Mesenchymal stem cell (in vitro differentiated cells and primary cell): ENCODE data around the gene SLC9B1.

Experiments
- DNase-seq: peaks from one replicate; pipeline ENCODE4 v3.0.0-alpha.2; 2013
- H2AFZ ChIP-seq: one replicate; pipeline ENCODE4 v1.6.1; 2013; ENCODE audit warnings: low read depth, mild to moderate bottlenecking, control low read depth, inconsistent platforms, low read length, moderate library complexity
- H2AK5ac ChIP-seq: 2 replicates; pipeline ENCODE4 v1.6.1; 2013; ENCODE audit warnings: low read length, moderate library complexity, mild to moderate bottlenecking, inconsistent platforms; ENCODE audit not compliant: severe bottlenecking
- H2BK120ac ChIP-seq: one replicate; pipeline ENCODE4 v1.6.1; 2013; ENCODE audit warnings: low read depth, mild to moderate bottlenecking, inconsistent platforms, low read length, moderate library complexity
- H2BK12ac ChIP-seq, 2 experiments: one replicate each; pipeline ENCODE4 v1.6.1; 2013; ENCODE audit warnings: inconsistent platforms in 2 of 2, low read length in 2 of 2, mild to moderate bottlenecking in 2 of 2, moderate library complexity in 2 of 2, control low read depth in 1 of 2
- H2BK15ac ChIP-seq: one replicate; pipeline ENCODE4 v1.6.1; 2013; ENCODE audit warnings: mild to moderate bottlenecking, low read depth, inconsistent platforms; ENCODE audit not compliant: poor library complexity, severe bottlenecking
- H2BK5ac ChIP-seq: 2 replicates; pipeline ENCODE4 v1.6.1; 2013; ENCODE audit warnings: low read depth, mild to moderate bottlenecking, low read length, control low read depth, inconsistent platforms; ENCODE audit not compliant: poor library complexity, severe bottlenecking
- H3K14ac ChIP-seq, 2 experiments: one replicate each; pipeline ENCODE4 v1.6.1; 2013; ENCODE audit warnings: inconsistent platforms in 2 of 2, low read length in 2 of 2, control low read depth in 1 of 2, mild to moderate bottlenecking in 1 of 2, moderate library complexity in 1 of 2
- H3K18ac ChIP-seq, 2 experiments: one replicate each; pipeline ENCODE4 v1.6.1; 2013; ENCODE audit warnings: inconsistent platforms in 2 of 2, low read length in 2 of 2, control low read depth in 1 of 2, low read depth in 1 of 2, mild to moderate bottlenecking in 1 of 2
- H3K23ac ChIP-seq, 2 experiments: one replicate each; pipeline ENCODE4 v1.6.1; 2013; ENCODE audit warnings: inconsistent platforms in 2 of 2, low read length in 2 of 2, mild to moderate bottlenecking in 2 of 2, moderate library complexity in 2 of 2, control low read depth in 1 of 2
- H3K27ac ChIP-seq: 2 replicates; pipeline ENCODE4 v1.5.1; 2013; ENCODE audit warnings: mild to moderate bottlenecking, moderate library complexity, low read length, control low read depth, inconsistent platforms; ENCODE audit not compliant: poor library complexity, severe bottlenecking
- H3K27me3 ChIP-seq, 2 experiments: 2 replicates each; pipeline versions ENCODE4 v1.6.1 to v1.7.0; 2013; ENCODE audit warnings: low read length in 2 of 2, mild to moderate bottlenecking in 2 of 2, moderate library complexity in 2 of 2, control low read depth in 1 of 2, inconsistent platforms in 1 of 2; ENCODE audit not compliant: control insufficient read depth in 1 of 2, insufficient read depth in 1 of 2
- H3K36me3 ChIP-seq, 2 experiments: 2 replicates each; pipeline versions ENCODE4 v1.6.1 to v1.7.0; 2013; ENCODE audit warnings: low read length in 2 of 2, control low read depth in 1 of 2, inconsistent platforms in 1 of 2, low read depth in 1 of 2, mild to moderate bottlenecking in 1 of 2; ENCODE audit not compliant: insufficient read depth in 2 of 2, control insufficient read depth in 1 of 2
- H3K4ac ChIP-seq, 2 experiments: one replicate each; pipeline ENCODE4 v1.6.1; 2013; ENCODE audit warnings: inconsistent platforms in 2 of 2, low read length in 2 of 2, mild to moderate bottlenecking in 2 of 2, moderate library complexity in 2 of 2, control low read depth in 1 of 2, low read depth in 1 of 2
- H3K4me1 ChIP-seq: 2 replicates; pipeline ENCODE4 v1.6.1; 2013; ENCODE audit warnings: low read depth, low read length, control low read depth; ENCODE audit not compliant: control insufficient read depth, insufficient read depth
- H3K4me2 ChIP-seq: 2 replicates; pipeline ENCODE4 v1.6.1; 2013; ENCODE audit warnings: low read length, mild to moderate bottlenecking, inconsistent platforms; ENCODE audit not compliant: poor library complexity, severe bottlenecking
- H3K4me3 ChIP-seq, 2 experiments: 2 replicates each; pipeline versions ENCODE4 v1.5.1 to v1.7.0; 2013; ENCODE audit warnings: low read length in 2 of 2, mild to moderate bottlenecking in 2 of 2, control low read depth in 1 of 2, low read depth in 1 of 2; ENCODE audit not compliant: insufficient read depth in 1 of 2
- H3K79me1 ChIP-seq: replicated peaks from 2 replicates; pipeline ENCODE4 v1.6.1; 2013; ENCODE audit warnings: mild to moderate bottlenecking, control low read depth, low read length, inconsistent platforms; ENCODE audit not compliant: poor library complexity, severe bottlenecking
- H3K9ac ChIP-seq: 2 replicates; pipeline ENCODE4 v1.7.0; 2013; ENCODE audit warnings: mild to moderate bottlenecking, low read length, moderate library complexity
- H3K9me3 ChIP-seq: 2 replicates; pipeline ENCODE4 v1.7.0; 2013; ENCODE audit warnings: mild to moderate bottlenecking, low read length; ENCODE audit not compliant: control insufficient read depth
- H4K8ac ChIP-seq: one replicate; pipeline ENCODE4 v1.6.1; 2013; ENCODE audit warnings: inconsistent platforms, mild to moderate bottlenecking, low read length, moderate library complexity
- H4K91ac ChIP-seq: one replicate; pipeline ENCODE4 v1.6.1; 2013; ENCODE audit warnings: mild to moderate bottlenecking, low read length, inconsistent platforms
- WGBS: methylation state at CpG from one replicate; pipeline ENCODE4 v1.1.7; 2013; ENCODE audit warnings: mixed read lengths; 5-methylcytosine and 5-hydroxymethylcytosine counted together

SLC9B1 gene

GRCh38 chr4:103011378-103012025 lies 8.0 kb downstream of the SLC9B1 start:
- peak; percentile 4 for DNase-seq
- Histone ChIP-seq H3K36me3 (no peaks in the 10 kb centered on the region), H3K4me3 (peak overlapping the region in 1 of 2 experiments; percentile 23), H2BK12ac (no peak overlapping the region), H3K23ac (no peak overlapping the region), H2BK120ac (no peak overlapping the region), H3K79me1 (no peaks in the 10 kb centered on the region), H2BK15ac (no peak overlapping the region), H2AK5ac (no peak overlapping the region), H2AFZ (no peak overlapping the region), H3K27me3 (no peaks in the 10 kb centered on the region), H3K4me1 (peaks cover 3% of the 10 kb centered on the region), H2BK5ac (no peak overlapping the region), H3K9me3 (no peaks in the 10 kb centered on the region), H4K91ac (no peak overlapping the region), H3K9ac (peak overlapping the region; percentile 17), H4K8ac (no peak overlapping the region), H3K4me2 (no peak overlapping the region), H3K27ac (no peak overlapping the region), H3K4ac (no peak overlapping the region), H3K14ac (no peak overlapping the region), H3K18ac (no peak overlapping the region)
- WGBS: 84% methylated on average over 4 of the region's 4 CpGs

- Histone ChIP-seq H4K8ac (no peak overlapping the region), H2BK12ac (no peak overlapping the region), H3K9me3 (no peaks in the 10 kb centered on the region), H3K4ac (no peak overlapping the region), H3K23ac (no peak overlapping the region), H2BK120ac (no peak overlapping the region), H3K18ac (no peak overlapping the region), H3K9ac (no peak overlapping the region), H3K36me3 (no peaks in the 10 kb centered on the region), H4K91ac (no peak overlapping the region), H3K79me1 (no peaks in the 10 kb centered on the region), H3K4me1 (peaks cover 3% of the 10 kb centered on the region), H3K4me3 (no peak overlapping the region), H2BK15ac (no peak overlapping the region), H3K14ac (no peak overlapping the region), H2AFZ (no peak overlapping the region), H3K27me3 (no peaks in the 10 kb centered on the region), H3K4me2 (no peak overlapping the region), H3K27ac (no peak overlapping the region), H2AK5ac (no peak overlapping the region), H2BK5ac (no peak overlapping the region)
- DNase-seq: no peak
- 100% methylated on average over 1 of the region's 1 CpG for WGBS
Observed at GRCh38 chr4:103010804-103011203, 8.7 kb downstream of the SLC9B1 start.

- Histone ChIP-seq H2BK12ac (no peak overlapping the region), H3K79me1 (no peaks in the 10 kb centered on the region), H4K91ac (no peak overlapping the region), H2BK120ac (no peak overlapping the region), H3K27me3 (no peaks in the 10 kb centered on the region), H3K4ac (no peak overlapping the region), H4K8ac (no peak overlapping the region), H2AFZ (no peak overlapping the region), H3K18ac (no peak overlapping the region), H3K4me2 (no peak overlapping the region), H3K9ac (no peak overlapping the region), H3K23ac (no peak overlapping the region), H2BK5ac (no peak overlapping the region), H3K14ac (no peak overlapping the region), H2AK5ac (no peak overlapping the region), H3K27ac (no peak overlapping the region), H3K36me3 (no peaks in the 10 kb centered on the region), H3K4me1 (peaks cover 3% of the 10 kb centered on the region), H3K9me3 (no peaks in the 10 kb centered on the region), H3K4me3 (no peak overlapping the region), H2BK15ac (no peak overlapping the region)
- WGBS: 81% methylated on average over 14 of the region's 15 CpGs
- peak; percentile 78 for DNase-seq
Observed at GRCh38 chr4:103008875-103009729, 10.4 kb downstream of the SLC9B1 start.

- WGBS: 81% methylated on average over 1 of the region's 2 CpGs
- Histone ChIP-seq H2BK12ac (no peak overlapping the region), H2BK5ac (no peak overlapping the region), H3K4me1 (no peaks in the 10 kb centered on the region), H3K4me2 (no peak overlapping the region), H4K8ac (no peak overlapping the region), H3K4ac (no peak overlapping the region), H3K79me1 (no peaks in the 10 kb centered on the region), H3K9ac (no peak overlapping the region), H3K23ac (no peak overlapping the region), H3K4me3 (no peak overlapping the region), H3K36me3 (no peaks in the 10 kb centered on the region), H4K91ac (no peak overlapping the region), H3K18ac (no peak overlapping the region), H2AFZ (no peak overlapping the region), H2BK15ac (no peak overlapping the region), H3K27ac (no peak overlapping the region), H3K27me3 (peaks cover 0 to 7% of the 10 kb centered on the region in 2 experiments), H2BK120ac (no peak overlapping the region), H3K14ac (no peak overlapping the region), H3K9me3 (no peaks in the 10 kb centered on the region), H2AK5ac (no peak overlapping the region)
- peak; percentile 40 for DNase-seq
Observed at GRCh38 chr4:103002551-103002950, 17.0 kb downstream of the SLC9B1 start.
